ENCODE results near the gene TWIST2.

GRCh38 chr2:238816291-238816690 lies 31.6 kb upstream of the TWIST2 start:
- TF ChIP-seq CTCF (IDR thresholded peaks at IDR 0.05): no peak
- TF ChIP-seq POLR2AphosphoS5 (IDR thresholded peaks at IDR 0.05): no peak
- TF ChIP-seq EP300 (IDR thresholded peaks at IDR 0.05): no peak
- TF ChIP-seq POLR2A (IDR thresholded peaks at IDR 0.05): no peak
